GM18861 (cell line): ENCODE results near the gene PRR29.

Experiments
- ATAC-seq: cut with Tn5 transposase; IDR thresholded peaks from one replicate; pipeline ENCODE4 v1.9.1; 2021; ENCODE audit not compliant: unreplicated experiment

The PRR29 gene

GRCh38 chr17:63998050-63998720 is at the start of gene PRR29:
Gene PRR29 (plus strand): TSS chr17:63998351. CDS start chr17:63998365, 14 bp downstream.
- ATAC-seq: no peak

GRCh38 chr17:63948521-63948920 is 49.6 kb upstream of the PRR29 start:
- ATAC-seq: no peak

GRCh38 chr17:63949576-63950250 is 48.4 kb upstream of the PRR29 start:
- ATAC-seq: no peak

- no peak for ATAC-seq
Measured at GRCh38 chr17:63950940-63951907, 46.9 kb upstream of the PRR29 start.

GRCh38 chr17:63954402-63955063 is 43.6 kb upstream of the PRR29 start:
- ATAC-seq: peak; percentile 63

GRCh38 chr17:63955232-63955631 is 42.9 kb upstream of the PRR29 start:
- ATAC-seq: no peak

- ATAC-seq: no peak
Measured at GRCh38 chr17:63955791-63956190, 42.4 kb upstream of the PRR29 start.

- no peak for ATAC-seq
Measured at GRCh38 chr17:63956296-63956920, 41.7 kb upstream of the PRR29 start.

GRCh38 chr17:63960006-63960405 is 38.1 kb upstream of the PRR29 start:
- ATAC-seq: no peak

- no peak for ATAC-seq
Measured at GRCh38 chr17:63960430-63960829, 37.7 kb upstream of the PRR29 start.

- ATAC-seq: no peak
Measured at GRCh38 chr17:63961355-63962212, 36.6 kb upstream of the PRR29 start.

- no peak for ATAC-seq
Measured at GRCh38 chr17:63962298-63962744, 35.8 kb upstream of the PRR29 start.

GRCh38 chr17:63963123-63963522 is 35.0 kb upstream of the PRR29 start:
- ATAC-seq: no peak

GRCh38 chr17:63966646-63967264 is 31.4 kb upstream of the PRR29 start:
- peak; percentile 46 for ATAC-seq

- ATAC-seq: no peak
Measured at GRCh38 chr17:63967953-63968352, 30.2 kb upstream of the PRR29 start.

- ATAC-seq: no peak
Measured at GRCh38 chr17:63969278-63969677, 28.9 kb upstream of the PRR29 start.

GRCh38 chr17:63972796-63973195 is 25.4 kb upstream of the PRR29 start, which contains the start of gene SCN4A:
Gene SCN4A (minus strand): TSS chr17:63972918. CDS start chr17:63972841, 77 bp downstream.
- ATAC-seq: no peak

- ATAC-seq: no peak
Measured at GRCh38 chr17:63973247-63973646, 24.9 kb upstream of the PRR29 start.
